HG02884 (cell line): ENCODE data around the gene NUTM2D.
"Not testable (repeated sequence)": the region's sequence is repeated elsewhere in the genome, so short reads cannot be mapped to it uniquely, and the experiment has no call there.

Experiments
- ATAC-seq: cut with Tn5 transposase; IDR thresholded peaks from one replicate; pipeline ENCODE4 v1.9.1; 2021; ENCODE audit warnings: mild to moderate bottlenecking, moderate library complexity; ENCODE audit not compliant: unreplicated experiment

Gene NUTM2D, protein sequence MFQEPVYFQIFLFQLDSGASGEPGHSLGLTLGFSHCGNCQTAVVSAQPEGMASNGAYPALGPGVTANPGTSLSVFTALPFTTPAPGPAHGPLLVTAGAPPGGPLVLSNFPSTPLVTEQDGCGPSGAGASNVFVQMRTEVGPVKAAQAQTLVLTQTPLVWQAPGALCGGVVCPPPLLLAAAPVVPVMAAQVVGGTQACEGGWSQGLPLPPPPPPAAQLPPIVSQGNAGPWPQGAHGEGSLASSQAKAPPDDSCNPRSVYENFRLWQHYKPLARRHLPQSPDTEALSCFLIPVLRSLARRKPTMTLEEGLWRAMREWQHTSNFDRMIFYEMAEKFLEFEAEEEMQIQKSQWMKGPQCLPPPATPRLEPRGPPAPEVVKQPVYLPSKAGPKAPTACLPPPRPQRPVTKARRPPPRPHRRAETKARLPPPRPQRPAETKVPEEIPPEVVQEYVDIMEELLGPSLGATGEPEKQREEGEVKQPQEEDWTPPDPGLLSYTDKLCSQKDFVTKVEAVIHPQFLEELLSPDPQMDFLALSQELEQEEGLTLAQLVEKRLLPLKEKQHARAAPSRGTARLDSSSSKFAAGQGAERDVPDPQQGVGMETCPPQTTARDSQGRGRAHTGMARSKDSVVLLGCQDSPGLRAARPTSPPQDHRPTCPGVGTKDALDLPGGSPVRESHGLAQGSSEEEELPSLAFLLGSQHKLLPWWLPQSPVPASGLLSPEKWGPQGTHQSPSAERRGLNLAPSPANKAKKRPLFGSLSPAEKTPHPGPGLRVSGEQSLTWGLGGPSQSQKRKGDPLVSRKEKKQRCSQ

DNA sequence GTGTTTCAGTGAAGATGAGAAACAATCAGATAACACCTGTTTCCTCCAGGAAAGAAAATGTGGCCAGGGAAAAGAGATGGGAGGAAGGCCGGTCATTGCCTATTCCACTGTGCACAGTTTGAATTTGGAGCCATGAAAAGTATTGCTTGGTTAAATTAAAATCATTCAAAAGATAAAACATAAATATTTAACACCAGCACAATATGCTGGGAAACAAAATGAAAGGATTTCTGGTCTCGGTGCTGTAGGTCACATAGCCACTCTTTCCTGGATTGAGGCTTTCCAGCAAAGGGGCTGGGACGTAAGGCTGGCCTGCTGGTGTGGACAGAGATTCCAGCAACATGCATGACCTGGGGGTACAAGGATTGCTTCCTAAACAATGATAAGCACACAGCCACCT lies at the start of gene NUTM2D:
Gene NUTM2D (plus strand): TSS at position 301 of the 400 bp plus-strand sequence. CDS start 522 bp downstream, outside the sequence.
- ATAC-seq: not testable (repeated sequence)

DNA sequence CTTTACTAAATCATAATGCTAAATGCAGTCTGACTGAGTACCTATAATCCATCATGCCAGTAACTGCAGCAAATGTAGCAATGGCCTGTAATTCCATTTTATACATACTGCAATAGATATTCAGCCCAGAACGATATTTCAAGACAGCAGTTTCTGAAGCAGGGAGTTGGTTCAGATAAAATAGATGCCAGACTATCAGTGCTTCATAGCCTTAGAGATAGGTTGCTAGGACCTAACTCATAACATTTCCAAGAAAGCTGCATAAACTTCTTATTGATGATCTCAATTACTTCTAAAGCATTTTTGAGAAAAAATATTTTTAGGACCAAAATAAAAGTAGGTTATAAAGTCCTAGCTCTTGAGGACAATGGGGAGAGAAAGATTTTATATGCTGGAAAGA lies 48.8 kb upstream of the NUTM2D start:
- not testable (repeated sequence) for ATAC-seq

GRCh38 chr10:87309657-87310056 lies 47.9 kb upstream of the NUTM2D start:
- not testable (repeated sequence) for ATAC-seq

DNA sequence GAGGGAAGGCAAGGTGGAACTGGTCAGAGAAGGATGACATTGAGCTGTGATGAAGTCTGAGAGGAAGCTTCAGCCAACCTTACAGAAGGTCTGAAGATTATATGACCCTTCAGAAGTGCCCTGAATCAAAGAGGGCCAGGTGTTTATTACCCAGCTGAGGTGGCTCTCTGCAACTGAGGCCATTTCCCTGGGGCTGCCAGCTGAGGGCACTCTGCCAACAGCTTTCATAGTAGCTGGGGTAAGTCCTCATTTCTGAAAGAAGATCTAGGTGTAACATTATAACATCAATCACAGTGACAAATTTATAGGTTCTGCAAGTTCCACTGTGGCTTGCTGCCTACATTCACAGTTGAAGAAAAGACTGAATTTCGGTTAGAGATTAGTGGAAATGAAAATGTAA lies 46.0 kb upstream of the NUTM2D start:
- not testable (repeated sequence) for ATAC-seq

DNA sequence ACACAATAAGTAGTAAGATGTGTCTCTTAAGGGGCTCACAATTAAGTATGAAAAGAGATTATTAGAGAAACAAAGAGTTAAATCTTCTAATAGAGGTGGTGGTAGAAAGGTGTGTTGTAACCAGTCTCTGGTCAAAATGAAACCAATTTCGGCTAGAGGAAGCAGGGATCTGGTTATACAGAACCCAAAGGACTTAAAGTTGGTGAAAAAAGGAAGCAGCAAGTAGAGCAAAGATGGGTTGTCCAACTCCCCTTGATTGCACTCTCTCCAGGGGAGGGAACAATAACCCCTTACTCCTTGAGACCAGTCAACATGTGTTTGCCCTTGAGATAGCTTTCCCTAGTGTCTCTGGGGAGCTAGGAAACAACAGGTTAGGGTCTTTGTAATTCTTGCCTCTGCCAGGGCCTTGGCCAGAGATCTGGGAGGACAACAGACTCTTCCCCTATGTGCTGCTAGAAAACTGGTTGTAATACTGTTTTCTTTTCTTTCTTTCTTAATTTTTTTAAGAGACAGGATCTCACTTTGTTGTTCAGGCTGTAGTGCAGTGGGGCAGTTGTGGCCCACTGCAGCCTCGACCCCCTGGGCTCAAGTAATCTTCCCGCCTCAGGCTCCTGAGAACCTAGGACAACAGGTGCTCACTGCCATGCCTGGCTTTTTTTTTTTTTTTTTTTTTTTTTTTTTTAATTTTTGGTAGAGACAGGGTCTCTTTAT lies 43.7 kb upstream of the NUTM2D start:
- ATAC-seq: not testable (repeated sequence)

DNA sequence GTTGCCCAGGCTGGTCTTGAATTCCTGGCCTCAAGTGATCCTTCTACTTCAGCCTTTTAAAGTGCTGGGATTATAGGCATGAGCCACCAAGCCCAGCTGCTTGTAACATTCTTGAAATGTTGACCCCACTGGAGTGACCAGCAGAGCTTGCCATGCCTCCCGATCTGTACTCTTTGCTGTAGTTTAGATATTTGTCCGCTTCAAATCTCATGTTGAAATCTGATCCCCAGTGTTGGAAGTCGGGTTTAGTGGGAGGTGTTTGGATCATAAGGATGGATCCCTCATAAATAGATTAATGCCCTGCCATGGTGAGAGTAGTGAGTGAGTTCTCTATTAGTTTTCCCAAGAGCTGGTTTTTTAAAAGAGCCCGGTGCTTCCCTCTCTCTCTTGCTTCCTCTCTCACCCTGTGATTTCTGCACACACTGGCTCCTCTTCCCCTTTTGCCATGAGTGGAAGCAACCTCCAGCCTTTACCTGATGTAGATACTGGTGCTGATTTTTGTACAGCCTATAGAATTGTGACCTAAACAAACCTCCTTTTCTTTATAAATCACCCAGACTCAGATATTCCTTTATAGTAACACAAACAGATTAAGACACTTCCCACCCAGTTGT lies 43.1 kb upstream of the NUTM2D start:
- not testable (repeated sequence) for ATAC-seq

DNA sequence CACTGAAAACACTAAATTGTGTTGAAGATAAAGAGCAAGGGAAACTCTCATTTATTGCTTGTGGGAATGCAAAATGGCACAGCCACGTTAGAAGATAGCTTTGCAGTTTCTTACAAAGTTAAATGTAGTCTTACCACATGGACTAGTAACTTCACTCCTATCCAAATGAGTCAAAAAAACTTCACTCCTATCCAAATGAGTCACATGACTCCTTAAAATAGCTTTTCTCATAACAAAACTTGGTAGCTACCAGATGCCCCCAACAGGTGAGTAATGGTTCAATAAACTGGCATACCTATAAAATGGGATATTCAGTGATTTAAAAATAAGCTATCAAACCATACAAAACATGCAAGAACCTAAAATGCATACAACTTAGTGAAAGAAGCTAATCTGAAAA lies 36.0 kb upstream of the NUTM2D start:
- ATAC-seq: not testable (repeated sequence)

DNA sequence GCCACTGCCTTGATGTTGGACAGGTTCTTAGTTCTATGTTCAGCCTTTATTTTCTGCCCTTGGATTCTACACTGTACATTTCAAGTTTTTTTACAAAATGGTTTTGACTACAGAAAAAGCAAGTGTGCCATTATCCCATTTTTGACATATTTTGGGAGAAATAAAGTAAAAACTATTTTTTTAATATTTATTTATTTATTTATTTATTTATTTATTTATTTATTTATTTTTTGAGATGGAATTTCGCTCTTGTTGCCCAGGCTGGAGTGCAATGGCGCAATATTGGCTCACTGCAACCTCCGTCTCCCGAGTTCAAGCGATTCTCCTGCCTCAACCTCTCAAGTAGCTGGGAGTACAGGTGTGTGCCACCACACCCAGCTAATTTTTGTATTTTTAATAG lies 33.0 kb upstream of the NUTM2D start:
- ATAC-seq: not testable (repeated sequence)

DNA sequence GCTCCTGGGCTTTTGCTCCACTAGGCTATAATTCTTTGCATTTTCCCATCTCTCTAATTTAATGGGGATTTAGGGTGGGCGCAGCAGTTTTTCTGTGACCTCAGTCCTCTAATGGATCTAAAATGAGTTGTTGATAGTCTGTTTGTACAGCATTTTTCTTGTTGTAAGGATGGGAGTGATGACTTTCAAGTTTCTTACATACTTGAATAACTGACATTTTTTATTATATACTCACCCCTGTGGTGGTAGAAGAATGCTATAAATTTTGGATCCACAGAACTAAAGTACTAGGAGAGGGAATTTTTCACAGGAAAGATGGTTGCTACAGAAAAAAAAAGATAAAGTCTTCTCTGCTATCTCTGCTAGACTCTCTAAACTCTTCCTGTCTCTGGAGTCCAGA lies 29.6 kb upstream of the NUTM2D start:
- not testable (repeated sequence) for ATAC-seq

DNA sequence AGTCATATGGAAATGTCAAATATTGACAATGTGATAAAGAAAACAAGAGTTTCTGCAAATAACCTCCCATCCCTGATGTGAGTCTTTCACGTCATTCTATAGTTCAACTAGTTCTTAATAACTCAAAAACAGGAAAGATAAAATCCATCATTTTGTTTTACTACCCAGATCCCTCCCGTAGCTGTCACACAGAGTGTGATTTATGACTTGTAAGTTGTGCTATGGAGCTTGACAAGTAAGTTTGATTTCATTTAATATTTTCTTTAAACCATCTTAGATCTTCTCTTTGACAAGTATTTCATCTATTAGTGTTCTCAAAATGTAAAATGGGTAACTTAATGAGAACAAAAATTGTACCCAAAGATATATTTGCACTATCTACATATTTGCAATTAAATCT lies 28.4 kb upstream of the NUTM2D start:
- not testable (repeated sequence) for ATAC-seq

GRCh38 chr10:87332687-87333086 lies 24.9 kb upstream of the NUTM2D start:
- ATAC-seq: not testable (repeated sequence)

- ATAC-seq: not testable (repeated sequence)
Observed at GRCh38 chr10:87340411-87340810, 17.1 kb upstream of the NUTM2D start.

GRCh38 chr10:87341546-87342142 lies 15.9 kb upstream of the NUTM2D start:
- peak; percentile 4 for ATAC-seq

DNA sequence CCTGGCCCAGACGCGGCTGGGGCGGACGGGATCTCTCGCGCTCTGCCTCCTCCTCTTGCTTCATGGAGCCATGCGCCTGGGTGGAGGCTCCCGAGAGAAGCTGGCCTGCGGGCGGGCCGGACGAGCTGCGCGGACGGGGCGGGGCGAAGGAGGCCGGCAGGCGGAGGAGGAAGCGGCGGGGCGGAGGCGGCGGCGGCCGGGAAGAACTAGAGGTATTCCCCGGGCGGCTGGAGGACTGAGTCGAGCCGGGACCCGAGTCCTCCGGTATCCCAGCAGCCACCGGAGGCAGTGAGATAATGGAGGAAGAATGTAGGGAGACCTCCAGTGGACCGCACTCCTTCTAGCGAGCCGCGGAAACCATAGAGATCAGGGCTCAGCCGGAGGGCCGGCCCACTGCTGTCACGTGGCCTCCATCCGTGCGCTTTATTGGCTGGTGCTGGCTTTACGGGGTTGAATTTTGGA lies 15.3 kb upstream of the NUTM2D start:
- peak; percentile 85 for ATAC-seq

- ATAC-seq: peak; percentile 70
Observed at GRCh38 chr10:87342711-87343258, 14.8 kb upstream of the NUTM2D start.

DNA sequence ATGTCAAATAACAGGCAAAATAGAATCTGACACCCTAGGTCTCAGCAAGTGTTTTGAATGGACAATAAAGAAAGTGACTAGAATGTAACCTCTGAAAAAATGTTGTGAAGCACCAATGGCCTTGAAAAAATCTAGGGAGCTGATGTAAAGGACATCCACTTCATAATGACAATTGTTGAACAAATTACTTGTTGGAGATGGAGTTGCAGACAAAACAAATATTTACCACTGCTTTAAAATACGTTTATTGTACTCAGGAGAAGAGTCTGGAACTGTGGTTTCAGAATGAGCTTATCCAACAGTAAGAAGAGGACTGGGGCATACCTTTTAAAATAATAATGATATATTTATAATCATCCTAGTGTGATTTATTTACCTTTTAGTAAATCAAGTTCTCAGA lies 11.8 kb upstream of the NUTM2D start:
- not testable (repeated sequence) for ATAC-seq

GRCh38 chr10:87350161-87350560 lies 7.4 kb upstream of the NUTM2D start:
- not testable (repeated sequence) for ATAC-seq

DNA sequence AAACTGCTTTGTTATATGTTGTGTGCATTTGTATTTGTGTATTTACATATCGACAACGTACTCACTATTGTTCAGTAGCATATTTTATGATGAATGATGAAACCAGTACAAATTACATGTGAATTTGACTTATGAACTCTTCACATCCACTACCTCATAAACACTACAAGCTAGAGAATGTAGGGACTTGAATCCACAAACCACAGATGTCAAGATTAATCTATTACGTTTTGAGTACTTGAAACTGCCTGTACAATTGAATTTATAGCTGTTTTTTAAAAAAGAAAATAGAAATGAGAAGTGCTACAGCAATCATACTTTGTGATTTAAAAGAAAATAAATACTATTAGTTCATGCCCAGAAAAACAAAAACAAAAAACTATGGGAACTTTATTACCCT lies 4.7 kb upstream of the NUTM2D start:
- not testable (repeated sequence) for ATAC-seq

- ATAC-seq: not testable (repeated sequence)
Observed at GRCh38 chr10:87355110-87355509, 2.4 kb upstream of the NUTM2D start.

DNA sequence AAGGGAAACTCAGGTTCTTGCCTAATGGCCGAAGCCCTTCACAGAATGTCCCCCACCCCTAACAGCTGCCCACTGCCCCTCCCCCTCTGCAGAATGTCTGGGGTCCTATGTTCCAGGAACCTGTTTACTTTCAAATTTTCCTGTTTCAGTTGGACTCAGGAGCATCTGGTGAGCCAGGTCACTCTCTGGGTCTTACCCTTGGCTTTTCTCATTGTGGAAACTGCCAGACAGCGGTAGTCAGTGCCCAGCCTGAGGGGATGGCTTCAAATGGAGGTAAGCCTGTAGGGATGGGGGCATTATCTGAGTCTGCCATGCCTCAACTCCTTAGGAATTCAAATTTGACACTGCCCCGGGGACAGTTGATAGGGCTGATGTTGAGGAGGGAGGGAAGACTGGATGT lies 615 bp downstream of the NUTM2D start:
- ATAC-seq: not testable (repeated sequence)
